GM12878 (cell line): ENCODE results near the gene ANKRD23. TPM values are rescaled to one million over a fixed set of nuclear protein-coding genes. Genes with fewer than 3 reads are reported as not detected.
A peak's percentile ranks its signal among the peaks of the same experiment; 100 is the strongest.

Experiments used
- ATAC-seq: fragments of 200-7000 bp; cut with Tn5 transposase; 3 replicates; pipeline ENCODE4 v1.9.1; 2020; ENCODE audit warnings: mild to moderate bottlenecking, moderate library complexity
- BruUV-seq: library from RNA; stranded (reverse); fragments of 400-500 nt; replicated peaks from 2 replicates; lab custom pipeline; 2021; lab: Mats Ljungman, UMichigan
- CTCF ChIA-PET: fragments of 300-600 bp; sonication (Branson Sonifier 250); formaldehyde crosslinking; extraction: SDS; loops from one replicate; lab custom pipeline; 2021; ENCODE audit warnings: inconsistent platforms; lab: Yijun Ruan, JAX
- POLR2A ChIA-PET: fragments of 350-600 bp; formaldehyde crosslinking; extraction: SDS; loops from one replicate; lab custom pipeline; 2021; ENCODE audit warnings: inconsistent platforms; lab: Charles Lee
- RAD21 ChIA-PET: fragments of 300-600 bp; sonication (Branson Sonifier 250); formaldehyde crosslinking; loops from one replicate; lab custom pipeline; 2023; ENCODE audit warnings: antibody characterized with exemption; ENCODE audit not compliant: unreplicated experiment; lab: Charles Lee
- SMC1A ChIA-PET: fragments of 300-600 bp; sonication (Branson Sonifier 250); formaldehyde crosslinking; loops from one replicate; lab custom pipeline; 2023; ENCODE audit not compliant: unreplicated experiment, uncharacterized antibody; lab: Charles Lee
- DNase-seq: peaks from one replicate; pipeline ENCODE4 v3.0.0-alpha.2; 2011; ENCODE audit warnings: low read depth, low spot score
- FAIRE-seq: peaks from 3 replicates; lab custom pipeline; 2011; peaks lifted over from hg19 to GRCh38; lab: Jason Lieb, UNC
- H2AFZ ChIP-seq: 2 replicates; pipeline ENCODE4 v1.6.0; 2011; ENCODE audit warnings: low read depth, low read length, control low read depth; ENCODE audit not compliant: control insufficient read depth
- H3K27ac ChIP-seq: 2 replicates; pipeline ENCODE4 v1.5.1; 2011; ENCODE audit warnings: control low read depth; ENCODE audit not compliant: control insufficient read depth, insufficient read depth
- H3K27me3 ChIP-seq, 2 experiments: replicated peaks in 1 of 2; 2 replicates each; pipeline versions ENCODE4 v1.6.0 to v1.6.1; 2011; ENCODE audit warnings: low read length in 1 of 2; ENCODE audit not compliant: control insufficient read depth in 2 of 2, insufficient read depth in 2 of 2
- H3K36me3 ChIP-seq, 2 experiments: 2 replicates each; pipeline ENCODE4 v1.5.1; 2011; ENCODE audit warnings: low read length in 1 of 2; ENCODE audit not compliant: control insufficient read depth in 2 of 2, insufficient read depth in 2 of 2
- H3K4me1 ChIP-seq: 2 replicates; pipeline ENCODE4 v1.6.1; 2011; ENCODE audit warnings: mild to moderate bottlenecking, low read length, moderate library complexity, mixed read lengths; ENCODE audit not compliant: control insufficient read depth, insufficient read depth
- H3K4me2 ChIP-seq: 2 replicates; pipeline ENCODE4 v1.6.0; 2011; ENCODE audit warnings: control low read depth; ENCODE audit not compliant: control insufficient read depth, insufficient read depth
- H3K4me3 ChIP-seq: fragments of 200-600 bp; sonication (generic); 2 replicates; pipeline ENCODE4 v1.5.1; 2016
- H3K79me2 ChIP-seq: 2 replicates; pipeline ENCODE4 v1.6.0; 2011; ENCODE audit warnings: low read length; ENCODE audit not compliant: control insufficient read depth, insufficient read depth
- H3K9ac ChIP-seq: 2 replicates; pipeline ENCODE4 v1.8.0; 2011; ENCODE audit warnings: low read length, control low read depth, mixed read lengths; ENCODE audit not compliant: control insufficient read depth, insufficient read depth
- H3K9me3 ChIP-seq: replicated peaks from 3 replicates; pipeline ENCODE4 v1.5.1; 2011; ENCODE audit warnings: mild to moderate bottlenecking, low read length; ENCODE audit not compliant: control insufficient read depth, insufficient read depth
- H4K20me1 ChIP-seq: 2 replicates; pipeline ENCODE4 v1.6.0; 2011; ENCODE audit not compliant: control insufficient read depth, insufficient read depth
- ASH2L ChIP-seq: fragments of 300-600, 200-600 bp; sonication (generic); IDR thresholded peaks from 2 replicates; pipeline ENCODE4 v1.6.1; 2017; ENCODE audit warnings: low read depth, mild to moderate bottlenecking, borderline replicate concordance
- CHD4 ChIP-seq: fragments of 200-600 bp; sonication (generic); IDR thresholded peaks from 2 replicates; pipeline ENCODE4 v1.6.1; 2016; ENCODE audit warnings: mild to moderate bottlenecking
- EED ChIP-seq: sonication (generic); IDR thresholded peaks from 2 replicates; pipeline ENCODE4 v1.6.1; 2016; ENCODE audit warnings: antibody characterized with exemption, low read depth
- FOXM1 ChIP-seq: IDR thresholded peaks from 2 replicates; pipeline ENCODE4 v1.6.1; 2012; ENCODE audit warnings: low read depth, mild to moderate bottlenecking, inconsistent platforms, low read length, moderate library complexity
- IKZF1 ChIP-seq: fragments of 450-650 bp; conservative IDR thresholded peaks from 2 replicates; pipeline ENCODE4 v1.6.1; 2017; ENCODE audit warnings: antibody characterized with exemption, mild to moderate bottlenecking
- MTA2 ChIP-seq: fragments of 450-650 bp; IDR thresholded peaks from 2 replicates; pipeline ENCODE4 v1.6.1; 2016; ENCODE audit warnings: low read depth, mild to moderate bottlenecking, moderate library complexity
- NFIC ChIP-seq: IDR thresholded peaks from 2 replicates; pipeline ENCODE4 v1.6.1; 2012; ENCODE audit warnings: low read depth, mild to moderate bottlenecking, inconsistent platforms, low read length, moderate library complexity
- NFXL1 ChIP-seq: fragments of 450-650 bp; IDR thresholded peaks from 2 replicates; pipeline ENCODE4 v1.6.1; 2017; ENCODE audit warnings: antibody characterized with exemption, mild to moderate bottlenecking, borderline replicate concordance
- NKRF ChIP-seq: fragments of 450-650 bp; conservative IDR thresholded peaks from 2 replicates; pipeline ENCODE4 v1.6.1; 2017; ENCODE audit warnings: mild to moderate bottlenecking, moderate library complexity
- NRF1 ChIP-seq: conservative IDR thresholded peaks from 2 replicates; pipeline ENCODE4 v1.6.1; 2011; ENCODE audit warnings: mild to moderate bottlenecking, low read depth, low read length, improper control_type of control experiment
- RAD21 ChIP-seq: IDR thresholded peaks from 2 replicates; pipeline ENCODE4 v1.6.1; 2011; ENCODE audit warnings: mild to moderate bottlenecking, low read depth, low read length, moderate library complexity; ENCODE audit not compliant: insufficient read depth
- RBBP5 ChIP-seq: fragments of 200-600 bp; sonication (generic); conservative IDR thresholded peaks from 2 replicates; pipeline ENCODE4 v1.6.1; 2016
- REST ChIP-seq: IDR thresholded peaks from 2 replicates; pipeline ENCODE4 v1.6.1; 2012; ENCODE audit warnings: mild to moderate bottlenecking, low read depth, low read length
- RUNX3 ChIP-seq: IDR thresholded peaks from 2 replicates; pipeline ENCODE4 v1.6.1; 2012; ENCODE audit warnings: low read length, inconsistent platforms
- SUPT20H ChIP-seq: IDR thresholded peaks from 2 replicates; pipeline ENCODE4 v1.6.1; 2011; ENCODE audit warnings: low read depth, mild to moderate bottlenecking, low read length, moderate library complexity, borderline replicate concordance; ENCODE audit not compliant: control insufficient read depth
- WGBS: methylation state at CpG from one replicate; pipeline ENCODE4 v1.1.6; 2016; ENCODE audit warnings: low lambda C conversion rate; ENCODE audit not compliant: insufficient replicate concordance, insufficient coverage; ENCODE audit errors: missing lambda C conversion rate; 5-methylcytosine and 5-hydroxymethylcytosine counted together
- in situ Hi-C: fragments of 300-500 bp; cut with MboI; formaldehyde crosslinking; loops from 9 replicates; pipeline ENCODE4 v1.14.3; 2018; ENCODE audit warnings: mixed read lengths
- intact Hi-C: fragments of 100-400 bp; cut with micrococcal nuclease; formaldehyde crosslinking; loops from one replicate; pipeline ENCODE4 v1.14.2; 2022; ENCODE audit not compliant: unreplicated experiment
- polyA plus RNA-seq, 11 experiments: library from polyadenylated mRNA; depleted of rRNA in 4 of 11; unstranded in 6 of 11; stranded (reverse) in 5 of 11; fragments of >200 nt; fragmentation: Nextera tagmentation in 4 of 11; fragmentation: Illumina TruSeq in 1 of 11; extraction: Ambion mirVana in 4 of 11; extraction: Trizol in 1 of 11; gene quantifications; 1 replicate in 1 of 11; 2 replicates in 10 of 11; pipeline versions ENCODE4 v1.2.1 to v1.2.3, GENCODE V29; 2011 to 2016; ENCODE audit warnings: inconsistent platforms in 2 of 11, missing spikeins in 2 of 11, low read depth in 1 of 11
- total RNA-seq, 4 experiments: library from RNA; depleted of rRNA in 3 of 4; stranded (reverse); fragments of >200 nt in 3 of 4; fragmentation: Illumina TruSeq in 1 of 4; extraction: Trizol in 1 of 4; gene quantifications; 2 replicates each; pipeline versions ENCODE4 v1.2.1 to v1.2.3, GENCODE V29; 2013 to 2021

The ANKRD23 gene
- total and polyA plus RNA-seq, 10 of the 15 experiments (the other 5 are each of a cell fraction or from before 2014, with no cell fraction given) = 0.34 to 5.3 (median 2.7) TPM

GRCh38 chr2:96868555-96869280 is 24.9 kb upstream of the ANKRD23 start (continued):
- peak; percentile 38 for TF ChIP-seq RAD21
- TF ChIP-seq NFXL1 = no peak
- TF ChIP-seq REST = no peak
- TF ChIP-seq, all 136 proteins: peak for 30

GRCh38 chr2:96867756-96868554 is 24.1 kb upstream of the ANKRD23 start:
- 28% methylated on average over 25 of the region's 27 CpGs for WGBS
- peak overlapping the region; percentile 90 for H3K4me2 ChIP-seq
- H3K27me3 ChIP-seq = no peaks in the 10 kb centered on the region; a peak in 1 of 4 replicates
- ATAC-seq (peak; percentile 35; the same call in 2 of the 3 replicates), FAIRE-seq (no peak), DNase-seq (no peak)
- H3K36me3 ChIP-seq = peaks cover 8 to 23% of the 10 kb centered on the region in 2 experiments; a peak in 3 of 4 replicates
- CTCF ChIA-PET = interaction anchor here (0.7 to 2.2 kb wide), 8 partner anchors 10 to 108 kb away, joined by 3 to 22 read pairs (median 4); partner anchors contain the start of genes ANKRD39 and CNNM4
- SMC1A ChIA-PET = interaction anchor here (0.6 to 2.6 kb wide), 5 partner anchors 10 to 90 kb away, joined by 3 to 13 read pairs (median 3); partner anchors contain the start of gene ANKRD39
- no TSS peak for BruUV-seq
- H3K9me3 ChIP-seq = no peaks in the 10 kb centered on the region
- H2AFZ ChIP-seq = peak overlapping the region; percentile 40
- H3K4me3 ChIP-seq = peak overlapping the region; percentile 95
- H3K27ac ChIP-seq = peak overlapping the region; percentile 86
- H3K79me2 ChIP-seq = peaks cover 38% of the 10 kb centered on the region
- H4K20me1 ChIP-seq = no peaks in the 10 kb centered on the region
- H3K4me1 ChIP-seq = peaks cover 18% of the 10 kb centered on the region
- intact Hi-C loops (loop anchor here (5.0 kb wide), 1 partner anchor 231 kb away; the partner anchor contains the start of gene KANSL3), in situ Hi-C loops (no loop called here)
- H3K9ac ChIP-seq = peak overlapping the region; percentile 85
- POLR2A ChIA-PET = interaction anchor here (0.6 to 3.6 kb wide), 5 partner anchors 10 to 330 kb away, joined by 3 to 30 read pairs (median 3); partner anchors contain the start of gene ANKRD39
- RAD21 ChIA-PET = interaction anchor here (0.6 to 3.0 kb wide), 6 partner anchors 10 to 105 kb away, joined by 3 to 39 read pairs (median 4); partner anchors contain the start of genes ANKRD39 and CNNM3
- TF ChIP-seq RUNX3 = peak; percentile 77
- TF ChIP-seq MTA2 = peak; percentile 18; the same call in 1 of the 2 replicates
- TF ChIP-seq CHD4 = no peak
- TF ChIP-seq SUPT20H = no peak
- no peak for TF ChIP-seq NRF1
- no peak; the same call in 1 of the 2 replicates for TF ChIP-seq NFIC
- TF ChIP-seq RBBP5 = no peak
- peak; percentile 18; the same call in 1 of the 2 replicates for TF ChIP-seq EED
- peak; percentile 53 for TF ChIP-seq NKRF
- no peak for TF ChIP-seq ASH2L
- 0 out of 2 replicates have a peak, but pooled peaks have one; percentile 68 for TF ChIP-seq IKZF1
- TF ChIP-seq FOXM1 = no peak
